Activated naive CD4-positive, alpha-beta T cell treated with anti-CD3 and anti-CD28 coated beads, Interleukin-2, amount 10 ng/mL, durations not matched to agents 7 days and 5 days (primary cell): ENCODE measurements around the gene BORCS5.
"Not testable (repeated sequence)": the region's sequence is repeated elsewhere in the genome, so short reads cannot be mapped to it uniquely, and the experiment has no call there.

Experiments used
- CTCF ChIA-PET: fragments of 350-600 bp; sonication (Branson Sonifier 250); formaldehyde crosslinking; loops from one replicate; lab custom pipeline; 2021; ENCODE audit warnings: antibody characterized with exemption; lab: Charles Lee
- DNase-seq: peaks from one replicate; pipeline ENCODE4 v3.0.0-alpha.2; 2020
- H3K27ac Mint-ChIP-seq: one replicate; pipeline ENCODE4 v1.8.0; 2021; ENCODE audit warnings: mild to moderate bottlenecking, moderate library complexity, mixed read lengths
- H3K27me3 Mint-ChIP-seq: one replicate; pipeline ENCODE4 v1.8.0; 2021; ENCODE audit warnings: mild to moderate bottlenecking, mixed read lengths
- H3K36me3 Mint-ChIP-seq: one replicate; pipeline ENCODE4 v1.8.0; 2021; ENCODE audit warnings: mixed read lengths
- H3K4me1 Mint-ChIP-seq: one replicate; pipeline ENCODE4 v1.8.0; 2021; ENCODE audit warnings: mixed read lengths
- H3K4me3 Mint-ChIP-seq: one replicate; pipeline ENCODE4 v1.8.0; 2021; ENCODE audit warnings: mild to moderate bottlenecking, moderate library complexity, mixed read lengths
- H3K9me3 Mint-ChIP-seq: one replicate; pipeline ENCODE4 v1.8.0; 2021; ENCODE audit warnings: mixed read lengths

The BORCS5 gene

DNA sequence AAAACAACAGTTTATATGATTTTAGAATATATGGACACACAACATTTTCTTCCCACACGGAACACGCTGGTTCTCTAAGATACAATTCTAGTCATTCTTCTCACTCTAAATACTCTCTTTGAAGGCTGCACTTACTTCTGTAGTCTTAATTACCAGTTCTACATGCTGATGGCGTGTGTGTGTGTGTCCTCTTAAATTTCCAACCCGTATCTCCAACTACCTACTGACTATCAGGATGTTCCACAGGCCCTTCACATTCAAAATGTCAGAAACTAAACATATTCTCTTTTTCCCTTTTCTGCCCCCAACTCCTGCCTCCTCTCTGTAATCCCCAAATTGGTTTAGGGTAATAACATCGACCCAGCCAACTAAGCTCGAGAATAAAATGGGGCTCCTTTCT lies 130.6 kb downstream of the BORCS5 start:
- CTCF ChIA-PET: interaction anchor here (0.7 to 1.5 kb wide), 3 partner anchors 16 to 111 kb away, joined by 3 to 5 read pairs (median 4); no protein-coding TSS in a partner anchor
- H3K9me3 Mint-ChIP-seq: no peaks in the 10 kb centered on the region
- no peak for DNase-seq
- peaks cover 39% of the 10 kb centered on the region for H3K36me3 Mint-ChIP-seq
- peaks cover 17% of the 10 kb centered on the region for H3K4me1 Mint-ChIP-seq
- H3K4me3 Mint-ChIP-seq: no peak overlapping the region
- no peaks in the 10 kb centered on the region for H3K27me3 Mint-ChIP-seq
- peak overlapping the region; percentile 33 for H3K27ac Mint-ChIP-seq

DNA sequence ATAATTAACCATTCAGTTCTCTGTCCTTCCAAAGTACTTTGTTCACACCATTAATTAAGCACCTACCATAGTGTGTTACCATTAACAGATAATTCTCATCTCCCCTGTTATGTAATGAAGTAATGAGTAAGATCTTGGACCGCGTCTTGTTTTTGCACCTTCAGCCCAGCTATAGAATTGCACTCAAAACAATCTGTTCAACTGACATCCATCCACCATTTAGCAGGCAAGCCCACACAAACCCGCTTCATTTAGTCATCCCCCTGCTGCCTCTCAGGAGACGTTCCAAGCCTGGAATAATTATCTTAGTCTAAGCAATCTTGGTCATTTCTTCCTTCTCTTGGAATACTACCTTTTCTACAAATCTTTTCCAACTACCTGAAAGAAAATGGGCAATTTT lies 131.4 kb downstream of the BORCS5 start:
- no peak overlapping the region for H3K4me3 Mint-ChIP-seq
- H3K27me3 Mint-ChIP-seq: no peaks in the 10 kb centered on the region
- H3K27ac Mint-ChIP-seq: no peak overlapping the region
- H3K4me1 Mint-ChIP-seq: peaks cover 10% of the 10 kb centered on the region
- CTCF ChIA-PET: no interaction called here
- no peaks in the 10 kb centered on the region for H3K9me3 Mint-ChIP-seq
- H3K36me3 Mint-ChIP-seq: peaks cover 35% of the 10 kb centered on the region
- DNase-seq: no peak

DNA sequence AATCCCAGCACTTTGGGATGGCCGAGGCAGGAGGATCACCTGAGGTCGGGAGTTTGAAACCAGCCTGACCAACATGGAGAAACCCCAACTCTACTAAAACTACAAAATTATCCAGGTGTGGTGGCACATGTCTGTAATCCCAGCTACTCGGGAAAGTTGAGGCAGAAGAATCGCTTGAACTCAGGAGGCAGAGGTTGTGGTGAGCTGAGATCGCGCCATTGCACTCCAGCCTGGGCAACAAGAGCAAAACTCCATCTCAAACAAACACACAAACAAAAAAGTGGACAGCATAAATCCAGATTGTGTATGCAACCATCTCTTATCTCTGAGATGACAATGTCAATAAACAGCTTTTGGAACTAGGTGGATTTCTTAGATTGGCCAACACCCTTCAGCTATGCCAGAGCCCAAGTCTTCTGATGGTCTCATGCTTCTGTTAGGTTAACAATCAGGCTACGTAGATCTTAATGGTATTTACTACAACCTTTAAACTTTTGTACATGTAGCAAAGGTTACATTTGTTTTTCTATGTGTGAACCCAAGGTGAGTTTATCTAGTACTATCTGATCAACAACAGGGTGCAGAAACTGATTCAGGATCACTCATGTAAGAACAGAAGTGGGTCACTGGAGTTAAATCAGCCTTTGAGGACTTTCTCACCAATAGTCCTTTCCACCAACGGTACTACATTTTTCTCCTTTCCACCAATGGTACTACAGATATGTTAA lies 132.1 kb downstream of the BORCS5 start:
- Mint-ChIP-seq H3K4me3 (no peak overlapping the region), H3K36me3 (peaks cover 30% of the 10 kb centered on the region), H3K9me3 (no peaks in the 10 kb centered on the region), H3K27me3 (no peaks in the 10 kb centered on the region), H3K27ac (no peak overlapping the region), H3K4me1 (peaks cover 4% of the 10 kb centered on the region)
- CTCF ChIA-PET: interaction anchor here (0.7 kb wide), 1 partner anchor 13 kb away, joined by 3 read pairs; no protein-coding TSS in a partner anchor
- DNase-seq: no peak

DNA sequence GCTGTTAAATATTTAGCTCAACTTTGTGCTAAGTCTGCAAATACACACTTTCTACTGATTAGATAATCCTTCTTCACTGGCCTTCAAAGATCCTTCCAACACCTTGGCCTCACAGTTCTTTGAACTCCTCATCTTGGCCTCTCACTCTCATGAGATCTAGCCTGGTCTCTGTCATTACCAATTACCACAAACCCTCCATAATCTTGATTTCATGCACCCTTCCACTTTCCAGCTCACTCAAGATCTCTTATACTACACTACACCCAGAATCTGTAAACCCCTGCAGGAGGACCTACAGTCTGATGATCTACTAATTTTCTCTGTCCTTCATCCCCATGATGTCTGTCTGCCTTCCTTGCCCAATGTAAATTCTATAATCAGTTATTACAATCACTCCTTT lies 134.7 kb downstream of the BORCS5 start:
- DNase-seq: no peak
- Mint-ChIP-seq H3K36me3 (peaks cover 24% of the 10 kb centered on the region), H3K4me1 (no peaks in the 10 kb centered on the region), H3K9me3 (no peaks in the 10 kb centered on the region), H3K27ac (no peak overlapping the region), H3K4me3 (no peak overlapping the region), H3K27me3 (no peaks in the 10 kb centered on the region)
- CTCF ChIA-PET: interaction anchor here (0.8 kb wide), 1 partner anchor 73 kb away, joined by 3 read pairs; no protein-coding TSS in a partner anchor

DNA sequence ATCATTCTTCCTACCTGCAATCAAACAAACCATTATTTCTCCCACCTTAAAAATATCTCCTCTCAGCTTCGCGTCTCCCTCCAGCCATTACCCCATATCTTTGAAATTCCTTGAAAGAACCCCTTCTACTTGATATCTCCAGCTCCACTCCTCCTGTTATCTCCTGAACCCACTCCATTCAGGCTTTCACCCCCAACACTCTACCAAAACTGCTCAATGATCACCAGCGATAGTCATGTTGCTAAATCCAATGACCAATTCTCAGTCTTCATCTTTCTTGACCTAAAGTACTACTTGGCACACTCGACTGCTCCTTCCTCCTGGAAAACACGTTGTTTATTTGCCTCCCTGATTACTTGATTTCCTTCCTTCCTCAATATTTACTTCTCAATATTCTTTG lies 135.7 kb downstream of the BORCS5 start:
- Mint-ChIP-seq H3K27ac (no peak overlapping the region), H3K4me3 (no peak overlapping the region), H3K4me1 (no peaks in the 10 kb centered on the region), H3K36me3 (peaks cover 18% of the 10 kb centered on the region), H3K27me3 (no peaks in the 10 kb centered on the region), H3K9me3 (no peaks in the 10 kb centered on the region)
- no peak for DNase-seq
- CTCF ChIA-PET: no interaction called here

DNA sequence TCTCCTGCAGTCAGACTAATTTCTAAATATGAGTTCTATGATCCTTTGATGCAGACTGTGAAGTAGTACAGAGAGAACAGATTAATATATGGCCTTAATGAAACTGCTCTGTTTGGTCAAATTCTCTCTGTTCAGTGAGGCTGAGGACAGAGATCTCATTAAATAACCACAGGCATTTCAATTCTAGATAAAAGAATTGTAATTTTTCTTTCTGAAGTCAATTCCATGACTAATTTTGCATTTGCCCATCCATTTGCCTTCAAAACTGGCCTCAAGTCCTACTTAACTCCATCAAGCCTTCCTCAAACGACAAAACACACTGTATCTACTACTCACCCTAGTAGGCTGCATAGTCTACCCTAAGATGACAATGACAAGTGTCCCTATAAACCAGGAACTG lies 138.7 kb downstream of the BORCS5 start:
- DNase-seq: no peak
- Mint-ChIP-seq H3K27ac (no peak overlapping the region), H3K4me3 (no peak overlapping the region), H3K9me3 (no peaks in the 10 kb centered on the region), H3K4me1 (no peaks in the 10 kb centered on the region), H3K36me3 (peaks cover 14% of the 10 kb centered on the region), H3K27me3 (no peaks in the 10 kb centered on the region)
- CTCF ChIA-PET: interaction anchor here (1.5 kb wide), 1 partner anchor 14 kb away, joined by 3 read pairs; no protein-coding TSS in a partner anchor

DNA sequence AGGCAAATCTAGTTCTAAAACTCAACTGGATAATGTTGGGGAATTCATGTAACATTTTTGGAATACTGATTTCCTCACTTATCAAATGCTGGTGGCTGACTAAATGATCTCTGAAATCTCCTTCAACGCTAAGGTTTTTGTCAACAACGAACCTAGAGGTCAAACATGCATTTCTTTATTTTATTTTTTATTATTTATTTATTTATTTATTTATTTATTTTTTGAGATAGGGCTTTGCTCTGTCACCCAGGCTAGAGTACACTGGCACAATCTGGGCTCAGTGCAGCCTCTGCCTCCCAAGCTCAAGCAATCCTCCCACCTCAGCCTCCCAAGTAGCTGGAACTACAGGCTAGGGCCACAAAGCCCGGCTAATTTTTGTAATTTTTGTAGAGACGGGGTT lies 141.3 kb downstream of the BORCS5 start:
- H3K36me3 Mint-ChIP-seq: peaks cover 21% of the 10 kb centered on the region
- no peaks in the 10 kb centered on the region for H3K27me3 Mint-ChIP-seq
- H3K9me3 Mint-ChIP-seq: no peaks in the 10 kb centered on the region
- peaks cover 12% of the 10 kb centered on the region for H3K4me1 Mint-ChIP-seq
- DNase-seq: no peak
- H3K4me3 Mint-ChIP-seq: no peak overlapping the region
- CTCF ChIA-PET: no interaction called here
- H3K27ac Mint-ChIP-seq: no peak overlapping the region

DNA sequence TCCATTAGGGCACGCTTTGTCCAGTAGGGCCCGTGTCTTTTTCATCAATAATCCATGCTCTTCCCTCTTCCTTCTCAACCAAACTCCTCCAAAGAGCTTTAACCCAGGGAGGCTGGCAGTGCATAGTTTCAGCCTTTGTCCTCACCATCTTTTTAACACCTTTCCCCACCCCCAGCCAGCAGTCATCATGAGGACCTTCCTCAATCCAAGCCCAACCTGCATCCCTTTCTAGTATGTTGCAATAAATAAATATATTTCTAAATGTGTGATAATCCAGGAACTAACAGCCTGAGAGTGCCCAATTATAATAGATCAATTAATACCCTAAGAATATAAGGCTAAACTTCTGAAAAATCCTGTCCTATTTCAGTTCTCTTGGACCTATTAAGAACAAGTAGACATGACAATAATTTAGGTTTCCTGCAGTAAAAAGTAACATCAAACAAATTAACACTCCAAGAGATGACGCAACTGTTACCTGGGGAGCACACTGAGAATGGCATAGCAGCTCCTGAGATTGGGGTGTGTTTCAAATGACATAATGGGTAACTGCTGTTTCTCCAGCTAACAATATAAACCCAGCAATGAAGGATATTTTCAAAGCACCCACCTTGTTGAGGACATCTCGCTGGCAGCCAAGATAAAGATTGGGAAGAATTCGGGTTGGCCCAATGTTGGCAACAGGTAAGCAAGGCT lies 143.2 kb downstream of the BORCS5 start:
- H3K36me3 Mint-ChIP-seq: peaks cover 23% of the 10 kb centered on the region
- H3K4me3 Mint-ChIP-seq: no peak overlapping the region
- H3K9me3 Mint-ChIP-seq: no peaks in the 10 kb centered on the region

DNA sequence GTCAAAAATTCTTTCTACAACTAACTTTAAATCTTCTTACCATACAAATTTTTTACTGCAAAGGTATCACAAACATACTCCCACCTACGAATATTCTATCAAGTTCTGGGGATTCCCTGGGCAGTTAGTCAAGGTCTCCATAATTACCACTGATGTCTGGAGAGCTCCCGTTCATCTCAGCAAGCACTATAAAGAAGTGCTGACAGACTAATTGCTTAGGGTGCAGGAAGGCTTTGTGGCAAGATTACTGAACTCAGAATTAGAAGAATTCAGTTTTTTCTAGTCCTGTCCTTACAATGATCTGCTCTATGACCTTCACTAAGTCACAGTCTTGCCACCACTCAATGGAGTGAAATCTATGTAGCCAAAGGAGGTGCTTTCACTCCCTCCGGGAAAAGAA lies 144.2 kb downstream of the BORCS5 start:
- H3K9me3 Mint-ChIP-seq: no peaks in the 10 kb centered on the region
- peaks cover 15% of the 10 kb centered on the region for H3K36me3 Mint-ChIP-seq
- H3K4me3 Mint-ChIP-seq: no peak overlapping the region
- no peak for DNase-seq
- no peak overlapping the region for H3K27ac Mint-ChIP-seq
- CTCF ChIA-PET: no interaction called here
- H3K4me1 Mint-ChIP-seq: peaks cover 31% of the 10 kb centered on the region
- no peaks in the 10 kb centered on the region for H3K27me3 Mint-ChIP-seq

More for the DNA sequence above, 143.2 kb downstream of the BORCS5 start:
- CTCF ChIA-PET: no interaction called here
- H3K27me3 Mint-ChIP-seq: no peaks in the 10 kb centered on the region
- H3K27ac Mint-ChIP-seq: no peak overlapping the region
- peaks cover 21% of the 10 kb centered on the region for H3K4me1 Mint-ChIP-seq
- no peak for DNase-seq

DNA sequence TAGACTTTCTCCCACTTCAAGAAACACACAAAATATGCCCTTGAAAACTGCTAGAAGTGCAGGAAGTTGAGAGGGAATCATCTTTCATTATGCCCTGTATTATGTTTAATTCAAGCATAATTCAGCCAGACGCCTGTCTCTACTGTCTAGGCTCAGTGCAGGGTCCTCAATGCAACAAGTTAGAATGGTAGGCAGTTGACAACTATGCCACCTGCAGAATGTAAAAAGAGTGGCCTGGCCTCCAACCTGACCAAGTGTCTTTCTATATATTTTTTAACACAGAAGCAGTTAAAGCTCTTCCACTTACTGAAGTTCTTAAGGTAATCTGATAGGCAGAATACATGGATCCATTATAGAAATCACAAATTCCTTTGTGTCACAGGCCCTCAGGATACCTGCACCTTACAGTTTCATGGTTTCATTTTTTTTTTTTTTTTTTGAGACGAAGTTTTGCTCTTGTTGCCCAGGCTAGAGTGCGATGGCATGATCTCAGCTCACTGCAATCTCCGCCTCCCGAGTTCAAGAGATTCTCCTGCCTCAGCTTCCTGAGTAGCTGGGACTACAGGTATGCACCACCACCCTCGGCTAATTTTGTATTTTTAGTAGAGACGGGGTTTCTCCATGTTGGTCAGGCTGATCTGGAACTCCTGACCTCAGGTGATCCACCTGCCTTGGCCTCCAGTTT lies 145.4 kb downstream of the BORCS5 start:
- not testable (repeated sequence) for H3K27me3 Mint-ChIP-seq, H3K9me3 Mint-ChIP-seq, H3K27ac Mint-ChIP-seq, H3K4me3 Mint-ChIP-seq, DNase-seq
- CTCF ChIA-PET: interaction anchor here (2.3 kb wide), 1 partner anchor 125 kb away, joined by 7 read pairs; no protein-coding TSS in a partner anchor
- peaks cover 15% of the 10 kb centered on the region for H3K36me3 Mint-ChIP-seq
- H3K4me1 Mint-ChIP-seq: peaks cover 36% of the 10 kb centered on the region

DNA sequence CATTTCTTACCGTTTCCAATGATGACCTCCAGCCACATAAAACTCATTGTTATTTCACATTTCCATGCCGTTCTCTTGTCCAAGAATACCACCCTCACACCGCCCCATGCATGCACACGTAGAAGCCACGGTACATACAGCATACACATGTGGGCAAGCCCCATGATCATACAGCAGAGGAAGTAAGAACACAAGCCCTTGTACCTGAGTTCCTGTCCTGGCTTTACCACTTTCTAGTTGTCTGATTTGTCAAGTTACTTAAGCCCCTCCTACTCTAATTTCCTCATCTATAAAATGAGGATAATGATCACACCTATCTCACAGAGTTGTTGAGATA lies 145.9 kb downstream of the BORCS5 start:
- Mint-ChIP-seq H3K36me3 (peaks cover 15% of the 10 kb centered on the region), H3K4me1 (peaks cover 36% of the 10 kb centered on the region), H3K27me3 (no peaks in the 10 kb centered on the region), H3K4me3 (no peak overlapping the region), H3K9me3 (no peaks in the 10 kb centered on the region), H3K27ac (peak overlapping the region; percentile 67)
- DNase-seq: no peak
- CTCF ChIA-PET: interaction anchor here (0.6 to 2.3 kb wide), 5 partner anchors 16 to 126 kb away, joined by 3 to 9 read pairs (median 7); no protein-coding TSS in a partner anchor

DNA sequence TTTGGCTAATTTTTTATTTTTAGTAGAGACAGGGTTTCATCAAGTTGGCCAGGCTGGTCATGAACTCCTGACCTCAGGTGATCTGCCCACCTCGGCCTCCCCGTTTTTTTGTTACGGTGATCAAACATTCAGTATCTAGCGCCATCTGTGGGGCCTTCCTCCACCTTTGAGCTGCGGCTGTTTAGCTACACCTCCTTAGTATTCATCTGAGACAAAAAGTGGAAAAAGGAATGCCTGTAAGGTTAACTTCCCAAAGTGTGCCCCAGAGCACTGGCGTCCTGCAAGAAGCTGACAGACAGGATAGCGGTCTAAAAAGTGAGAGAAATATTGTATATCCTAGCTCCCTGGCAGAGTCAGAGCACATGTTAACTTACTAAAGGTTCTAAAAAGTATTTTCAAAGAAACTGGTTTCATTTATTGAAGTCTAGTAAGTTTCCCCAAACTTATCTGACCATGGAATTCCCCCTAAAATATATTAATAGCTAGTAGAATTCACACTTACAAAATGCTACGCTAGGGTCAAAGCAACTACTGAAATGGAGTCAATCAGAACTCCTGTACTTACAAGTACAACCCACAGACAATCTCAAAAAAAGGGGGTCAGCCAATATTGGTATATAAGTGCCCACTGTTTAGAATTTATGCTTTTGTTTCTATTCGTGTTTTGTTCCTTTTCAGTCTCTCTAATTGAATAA lies 146.7 kb downstream of the BORCS5 start:
- Mint-ChIP-seq H3K27ac (peak overlapping the region; percentile 2), H3K27me3 (no peaks in the 10 kb centered on the region), H3K4me3 (no peak overlapping the region), H3K4me1 (peaks cover 36% of the 10 kb centered on the region), H3K9me3 (no peaks in the 10 kb centered on the region), H3K36me3 (peaks cover 16% of the 10 kb centered on the region)
- DNase-seq: no peak
- CTCF ChIA-PET: interaction anchor here (0.6 to 2.3 kb wide), 10 partner anchors 17 to 126 kb away, joined by 3 to 9 read pairs (median 4); partner anchors contain the start of gene DUSP16

DNA sequence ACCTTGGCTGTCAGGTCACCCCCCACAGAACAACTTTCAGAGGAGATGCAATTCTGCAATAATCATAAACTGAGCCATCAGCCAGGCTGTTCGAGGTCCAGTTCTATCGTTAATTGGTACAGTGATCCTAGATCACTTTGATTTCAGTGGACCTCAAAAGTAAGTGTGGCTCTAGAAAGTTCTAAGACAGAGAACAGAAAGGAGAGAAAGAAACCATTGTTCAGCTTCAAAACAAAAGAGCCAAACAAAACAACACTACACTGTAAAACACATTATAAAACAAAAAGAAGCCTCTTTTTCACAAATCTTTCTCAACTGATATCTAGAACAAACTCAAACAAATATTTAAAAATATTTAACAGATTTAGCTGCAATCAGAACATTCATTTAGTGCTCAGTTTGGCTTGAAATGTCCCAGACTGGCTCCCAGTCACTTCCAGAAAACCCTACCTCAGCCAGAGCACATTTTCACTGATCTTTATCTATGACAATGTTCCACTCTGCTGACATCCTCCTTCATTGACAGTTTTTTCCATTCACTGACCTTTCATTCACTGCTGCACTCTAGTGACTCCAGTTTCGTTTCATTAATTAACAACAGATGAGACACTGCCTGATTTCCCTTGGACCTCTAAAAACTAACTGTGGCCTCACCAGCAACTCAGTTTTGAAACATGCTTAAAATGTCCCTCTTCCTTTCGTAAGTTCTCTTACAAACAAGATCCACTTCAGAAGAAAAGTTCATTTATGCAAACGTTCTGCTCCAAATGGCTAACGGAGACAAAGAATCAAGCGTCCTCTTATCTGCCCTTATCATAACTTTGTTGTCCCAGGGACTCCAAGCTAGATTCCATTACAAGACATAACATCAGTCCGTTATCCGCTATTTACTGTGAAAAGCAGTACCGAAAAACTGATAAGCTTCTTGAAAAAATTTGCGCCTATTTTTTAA lies 148.9 kb downstream of the BORCS5 start:
- no peaks in the 10 kb centered on the region for H3K9me3 Mint-ChIP-seq
- DNase-seq: no peak
- no peaks in the 10 kb centered on the region for H3K27me3 Mint-ChIP-seq
- CTCF ChIA-PET: interaction anchor here (0.6 to 1.1 kb wide), 5 partner anchors 16 to 150 kb away, joined by 3 read pairs; no protein-coding TSS in a partner anchor
- peaks cover 36% of the 10 kb centered on the region for H3K4me1 Mint-ChIP-seq
- no peak overlapping the region for H3K27ac Mint-ChIP-seq
- no peak overlapping the region for H3K4me3 Mint-ChIP-seq
- H3K36me3 Mint-ChIP-seq: peaks cover 13% of the 10 kb centered on the region
